ENCODE measurements around the gene ZNF346.

GRCh38 chr5:177124486-177124991 lies 102.0 kb downstream of the ZNF346 start:
- TF ChIP-seq CTCF (IDR thresholded peaks at IDR 0.05 in 4 of 5, conservative IDR thresholded peaks at IDR 0.05 in 1 of 5), result no peak
- no peak for TF ChIP-seq POLR2A (IDR thresholded peaks at IDR 0.05)

Measured in gastrocnemius medialis (tissue), 4 donors.